DOHH2 (cell line): Measurements from ENCODE around the gene ROBO2.

Source experiments
- H3F3A ChIP-seq: fragments of 200-600 bp; sonication (generic), shearing (Covaris generic); 2 replicates; pipeline ENCODE4 v1.6.0; 2016; ENCODE audit warnings: antibody characterized with exemption, mild to moderate bottlenecking; ENCODE audit not compliant: control insufficient read depth, insufficient read depth
- H3K27ac ChIP-seq: fragments of 200-600 bp; sonication (generic); 2 replicates; pipeline ENCODE4 v1.5.1; 2014; ENCODE audit warnings: low read depth, mild to moderate bottlenecking, low read length, moderate library complexity
- H3K27me3 ChIP-seq: fragments of 200-600 bp; sonication (generic); 2 replicates; pipeline ENCODE4 v1.6.1; 2014; ENCODE audit warnings: mild to moderate bottlenecking, low read length, mixed read lengths; ENCODE audit not compliant: control insufficient read depth
- H3K36me3 ChIP-seq: fragments of 200-600 bp; sonication (generic); 2 replicates; pipeline ENCODE4 v1.6.1; 2014; ENCODE audit warnings: mild to moderate bottlenecking, low read length, moderate library complexity, mixed read lengths; ENCODE audit not compliant: control insufficient read depth
- H3K4me1 ChIP-seq: fragments of 200-600 bp; sonication (generic); 2 replicates; pipeline ENCODE4 v1.6.1; 2014; ENCODE audit warnings: mild to moderate bottlenecking, low read length, mixed read lengths; ENCODE audit not compliant: control insufficient read depth
- H3K4me2 ChIP-seq: fragments of 200-600 bp; sonication (generic); 2 replicates; pipeline ENCODE4 v1.6.0; 2014; ENCODE audit warnings: mild to moderate bottlenecking, low read length, moderate library complexity
- H3K4me3 ChIP-seq: fragments of 200-600 bp; sonication (generic); 2 replicates; pipeline ENCODE4 v1.5.1; 2014; ENCODE audit warnings: mild to moderate bottlenecking, low read length, mixed read lengths
- H3K79me2 ChIP-seq: fragments of 200-600 bp; sonication (generic); 2 replicates; pipeline ENCODE4 v1.6.1; 2014; ENCODE audit warnings: mild to moderate bottlenecking, low read length, mixed read lengths; ENCODE audit not compliant: control insufficient read depth
- H3K9me2 ChIP-seq: fragments of 200-600 bp; sonication (generic); replicated peaks from 2 replicates; pipeline ENCODE4 v1.6.1; 2014; ENCODE audit warnings: mild to moderate bottlenecking, low read length, mixed read lengths; ENCODE audit not compliant: control insufficient read depth
- H3K9me3 ChIP-seq: fragments of 200-600 bp; sonication (generic); 2 replicates; pipeline ENCODE4 v1.6.1; 2014; ENCODE audit warnings: antibody characterized with exemption, low read length, mixed read lengths; ENCODE audit not compliant: control insufficient read depth, insufficient read depth
- H4K20me1 ChIP-seq: fragments of 200-600 bp; sonication (generic); 2 replicates; pipeline ENCODE4 v1.6.0; 2014; ENCODE audit warnings: low read depth, mild to moderate bottlenecking, antibody characterized with exemption, low read length, moderate library complexity; ENCODE audit not compliant: control insufficient read depth, insufficient read depth
- CTCF ChIP-seq: fragments of 200-600 bp; sonication (generic); IDR thresholded peaks from one replicate; pipeline ENCODE4 v1.5.1; 2014; ENCODE audit warnings: antibody characterized with exemption, mild to moderate bottlenecking, low read depth, low read length; ENCODE audit not compliant: poor library complexity, severe bottlenecking
- EZH2phosphoT487 ChIP-seq: fragments of 200-600 bp; sonication (generic); IDR thresholded peaks from 2 replicates; pipeline ENCODE4 v1.6.1; 2017; ENCODE audit warnings: borderline replicate concordance, mild to moderate bottlenecking, antibody characterized with exemption, low read length, moderate library complexity, mixed read lengths

ROBO2 gene

GRCh38 chr3:77686560-77686959 is 646.7 kb downstream of the ROBO2 start:
- Histone ChIP-seq H4K20me1 (no peaks in the 10 kb centered on the region), H3K9me3 (peaks cover 3% of the 10 kb centered on the region; the same call in 1 of the 2 replicates), H3K4me3 (no peak overlapping the region), H3F3A (no peaks in the 10 kb centered on the region), H3K4me2 (no peak overlapping the region), H3K79me2 (no peaks in the 10 kb centered on the region), H3K27ac (no peak overlapping the region), H3K9me2 (no peaks in the 10 kb centered on the region), H3K36me3 (no peaks in the 10 kb centered on the region), H3K27me3 (no peaks in the 10 kb centered on the region), H3K4me1 (no peaks in the 10 kb centered on the region)
- TF ChIP-seq EZH2phosphoT487 (no peak), CTCF (no peak)

GRCh38 chr3:77687545-77687944 is 647.6 kb downstream of the ROBO2 start:
- Histone ChIP-seq H3K27ac (no peak overlapping the region), H3K27me3 (no peaks in the 10 kb centered on the region), H3K79me2 (no peaks in the 10 kb centered on the region)

GRCh38 chr3:77690284-77690845 is 650.5 kb downstream of the ROBO2 start:
- Histone ChIP-seq H3K27ac (no peak overlapping the region), H3K4me2 (no peak overlapping the region), H4K20me1 (no peaks in the 10 kb centered on the region), H3F3A (no peaks in the 10 kb centered on the region), H3K4me3 (no peak overlapping the region), H3K36me3 (no peaks in the 10 kb centered on the region), H3K27me3 (no peaks in the 10 kb centered on the region), H3K9me3 (no peaks in the 10 kb centered on the region), H3K79me2 (no peaks in the 10 kb centered on the region), H3K9me2 (no peaks in the 10 kb centered on the region), H3K4me1 (no peaks in the 10 kb centered on the region)
- TF ChIP-seq EZH2phosphoT487: no peak

More at GRCh38 chr3:77687545-77687944, 647.6 kb downstream of the ROBO2 start:
- no peaks in the 10 kb centered on the region for H3K9me2 ChIP-seq
- no peaks in the 10 kb centered on the region for H3K36me3 ChIP-seq
- no peaks in the 10 kb centered on the region for H4K20me1 ChIP-seq
- H3K9me3 ChIP-seq: no peaks in the 10 kb centered on the region
- no peaks in the 10 kb centered on the region for H3F3A ChIP-seq
- no peak overlapping the region for H3K4me2 ChIP-seq
- TF ChIP-seq EZH2phosphoT487 (no peak), CTCF (no peak)
- no peak overlapping the region for H3K4me3 ChIP-seq
- H3K4me1 ChIP-seq: no peaks in the 10 kb centered on the region

- H3K27me3 ChIP-seq: no peaks in the 10 kb centered on the region
Observed at GRCh38 chr3:77693147-77693546, 653.2 kb downstream of the ROBO2 start.

More at GRCh38 chr3:77693147-77693546, 653.2 kb downstream of the ROBO2 start:
- H4K20me1 ChIP-seq: no peaks in the 10 kb centered on the region
- TF ChIP-seq CTCF (no peak), EZH2phosphoT487 (no peak)
- no peaks in the 10 kb centered on the region for H3F3A ChIP-seq
- no peak overlapping the region for H3K4me3 ChIP-seq
- no peak overlapping the region for H3K4me2 ChIP-seq
- no peaks in the 10 kb centered on the region for H3K9me2 ChIP-seq
- H3K9me3 ChIP-seq: no peaks in the 10 kb centered on the region
- no peaks in the 10 kb centered on the region for H3K79me2 ChIP-seq
- no peaks in the 10 kb centered on the region for H3K36me3 ChIP-seq
- no peaks in the 10 kb centered on the region for H3K4me1 ChIP-seq
- H3K27ac ChIP-seq: no peak overlapping the region
